Endometrial microvascular endothelial cells (primary cell): ENCODE data around the gene MECP2. TPM values are rescaled to one million over a fixed set of nuclear protein-coding genes. Genes with fewer than 3 reads are reported as not detected.

Source experiments
- in situ Hi-C: cut with HindIII; loops from 2 replicates; pipeline ENCODE4 v1.10.0; 2017; ENCODE audit warnings: low sequenced_read_pairs, low pct_unique_long_range_greater_than_20kb; ENCODE audit errors: inconsistent ontology term
- total RNA-seq: library from RNA; depleted of rRNA; stranded (reverse); fragments of >200 nt; gene quantifications from one replicate; pipeline ENCODE4 v1.2.3, GENCODE V29; 2015; ENCODE audit errors: inconsistent ontology term

Gene MECP2
- total RNA-seq, 1 donor from 2014 or later: 20.5 TPM

DNA sequence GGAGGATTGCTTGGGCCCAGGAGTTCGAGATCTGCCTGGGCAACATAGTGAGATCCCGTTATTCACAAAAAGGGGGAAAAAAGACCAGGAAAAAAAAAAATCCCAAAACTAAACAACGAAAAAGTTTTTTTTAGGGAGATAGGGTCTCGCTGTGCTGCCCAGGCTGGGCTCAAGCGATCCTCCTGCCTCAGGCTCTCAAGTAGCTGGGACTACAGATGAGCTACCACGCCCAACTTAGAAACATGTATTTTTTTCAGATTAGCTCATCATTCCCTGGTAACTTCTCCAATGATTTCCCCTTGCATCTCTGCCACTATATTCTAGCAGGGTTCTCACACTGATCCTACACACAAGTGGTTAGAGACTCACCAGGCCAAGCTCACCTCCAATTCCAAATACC lies 53.4 kb downstream of the MECP2 start:
- in situ Hi-C loops: no loop called here

DNA sequence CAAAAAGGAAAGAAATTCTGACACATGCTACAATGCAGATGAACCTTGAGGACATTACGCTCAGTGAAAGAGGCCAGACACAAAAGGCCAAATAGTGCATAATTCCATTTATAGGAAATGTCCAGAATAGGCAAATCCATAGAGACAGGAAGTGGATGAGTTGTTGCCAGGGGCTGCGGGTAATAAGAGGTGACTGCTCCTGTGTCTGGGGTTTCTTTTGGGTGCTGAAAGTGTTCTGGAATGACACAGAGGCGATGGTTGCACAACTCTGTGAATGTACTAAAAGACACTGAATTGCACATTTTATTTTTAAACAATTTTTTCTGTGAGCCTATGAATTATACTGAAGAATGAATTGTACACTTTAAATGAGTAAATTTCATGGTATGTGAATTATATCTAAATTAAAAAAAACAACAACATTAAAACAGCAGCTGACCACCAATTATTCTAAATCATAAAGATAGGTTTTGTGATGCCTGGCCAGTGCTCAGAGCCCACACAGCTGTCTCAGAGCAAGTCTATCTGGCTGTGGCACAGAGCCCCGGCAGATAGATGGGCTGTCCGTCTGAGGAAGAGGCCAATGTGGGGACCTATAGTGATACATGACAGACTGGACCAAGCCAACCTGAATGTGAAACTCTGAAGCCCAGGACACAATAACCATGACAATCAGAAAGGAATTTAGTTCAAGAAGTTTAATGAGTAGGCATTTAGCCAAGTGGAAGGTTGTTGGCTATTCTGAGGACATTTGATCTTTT lies 54.3 kb downstream of the MECP2 start:
- in situ Hi-C loops: no loop called here

DNA sequence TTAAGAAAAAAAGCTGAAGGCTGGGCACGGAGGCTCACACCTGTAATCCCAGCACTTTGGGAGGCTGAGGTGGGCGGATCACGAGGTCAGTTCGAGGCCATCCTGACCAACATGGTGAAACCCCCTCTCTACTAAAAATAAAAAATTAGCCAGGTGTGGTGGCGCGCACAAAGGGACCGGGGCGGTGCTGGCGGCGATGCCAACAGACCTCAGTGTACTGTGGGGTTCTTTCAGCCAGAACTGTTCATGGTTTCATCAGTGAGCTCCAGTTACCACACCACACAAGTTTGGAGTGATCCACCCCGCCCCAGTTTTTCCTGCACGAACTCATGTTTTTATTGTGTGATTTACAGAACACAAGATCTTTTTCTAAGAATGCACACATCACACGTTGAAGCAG lies 56.7 kb downstream of the MECP2 start:
- in situ Hi-C loops: no loop called here

DNA sequence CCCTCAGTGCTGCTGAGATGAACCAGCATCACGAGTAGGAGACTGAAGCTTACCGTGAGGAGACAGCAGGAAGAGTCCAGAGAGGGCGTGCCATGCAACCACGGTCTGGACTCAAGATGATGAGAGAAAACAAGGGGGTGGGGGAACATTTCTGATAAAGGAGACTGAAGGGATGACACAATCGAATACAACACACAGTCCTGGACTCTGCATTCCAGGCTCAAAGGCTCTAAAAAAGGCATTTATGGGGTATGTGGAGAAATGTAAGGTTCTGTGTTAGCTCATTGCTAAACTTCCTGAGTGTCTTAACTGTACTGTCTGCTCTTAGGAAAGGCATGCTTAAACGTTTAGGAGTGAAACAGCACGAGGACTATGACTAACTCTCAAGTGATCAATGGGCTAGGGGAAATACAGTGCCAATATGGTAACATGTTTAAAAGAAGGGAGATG lies 57.2 kb downstream of the MECP2 start:
- in situ Hi-C loops: no loop called here

DNA sequence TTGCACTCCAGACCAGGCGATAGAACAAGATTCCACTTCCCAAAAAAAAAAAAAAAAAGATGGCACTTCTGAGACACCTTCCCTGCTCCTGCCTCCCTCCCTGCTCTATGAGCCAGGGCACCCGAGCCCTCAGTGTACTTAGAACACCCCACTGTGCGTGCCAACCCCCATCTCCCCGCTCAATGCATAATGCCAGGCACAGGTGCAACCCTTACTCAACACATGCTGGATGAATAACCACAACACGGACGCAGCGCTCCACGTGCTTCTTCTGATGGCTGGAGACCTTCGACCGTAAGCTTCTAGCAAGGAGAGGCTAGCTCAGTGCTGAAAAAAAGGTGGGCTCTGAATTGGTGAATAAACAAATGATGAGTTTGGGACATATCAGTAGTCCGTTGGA lies 57.9 kb downstream of the MECP2 start:
- in situ Hi-C loops: no loop called here

DNA sequence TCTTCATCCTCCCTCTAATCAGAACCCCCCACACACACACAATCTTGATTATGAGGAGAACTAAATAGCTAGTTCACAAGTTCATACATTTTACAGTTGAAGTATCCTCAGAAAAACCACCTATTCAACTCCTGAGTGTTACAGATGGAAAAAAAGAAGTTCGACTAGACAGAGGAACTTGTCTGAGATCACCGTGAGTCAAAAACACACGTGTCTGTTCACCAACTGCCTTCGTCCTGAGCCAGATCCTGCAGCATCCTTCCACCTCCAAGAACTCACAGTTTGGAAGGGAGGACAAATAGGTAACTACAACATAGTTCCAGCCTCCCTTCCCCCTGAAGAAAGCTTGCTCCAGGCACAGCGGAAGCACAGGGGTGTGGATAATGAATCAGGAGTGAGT lies 58.9 kb downstream of the MECP2 start:
- in situ Hi-C loops: no loop called here

DNA sequence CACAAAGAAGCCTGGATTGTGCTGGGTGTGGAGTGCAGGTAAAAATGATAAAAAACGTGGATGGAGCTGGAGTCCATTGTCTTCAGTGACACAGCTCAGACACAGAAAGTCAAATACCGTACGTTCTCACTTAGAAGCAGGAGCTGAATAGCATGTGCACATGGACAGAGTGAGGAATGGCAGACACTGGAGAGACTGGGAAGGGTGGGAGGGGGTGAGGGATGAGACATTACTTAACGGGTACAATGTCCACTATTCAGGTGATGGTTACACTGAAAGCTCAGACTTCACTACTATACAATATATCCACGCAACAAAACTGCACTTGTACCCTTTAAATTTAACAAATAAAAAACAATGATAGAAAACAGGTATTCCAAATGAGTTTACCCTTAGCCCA lies 59.8 kb downstream of the MECP2 start:
- in situ Hi-C loops: no loop called here

DNA sequence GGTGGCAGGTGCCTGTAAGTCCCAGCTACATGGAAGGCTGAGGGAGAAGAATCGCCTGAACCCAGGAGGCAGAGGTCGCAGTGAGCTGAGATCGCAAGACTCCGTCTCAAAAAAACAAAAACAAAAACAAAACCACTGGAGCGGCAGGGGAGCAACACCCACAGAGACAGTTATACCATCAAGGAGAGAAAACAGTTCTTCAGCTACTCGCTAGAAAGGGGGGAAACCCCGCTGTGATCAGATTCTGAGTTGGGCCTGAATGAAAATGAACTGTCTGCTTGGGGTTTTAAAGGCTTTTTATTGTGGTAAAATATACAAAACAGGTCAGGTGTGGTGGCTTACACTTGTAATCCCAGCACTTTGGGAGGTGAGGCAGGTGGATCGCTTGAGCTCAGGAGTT lies 61.0 kb downstream of the MECP2 start:
- in situ Hi-C loops: no loop called here

DNA sequence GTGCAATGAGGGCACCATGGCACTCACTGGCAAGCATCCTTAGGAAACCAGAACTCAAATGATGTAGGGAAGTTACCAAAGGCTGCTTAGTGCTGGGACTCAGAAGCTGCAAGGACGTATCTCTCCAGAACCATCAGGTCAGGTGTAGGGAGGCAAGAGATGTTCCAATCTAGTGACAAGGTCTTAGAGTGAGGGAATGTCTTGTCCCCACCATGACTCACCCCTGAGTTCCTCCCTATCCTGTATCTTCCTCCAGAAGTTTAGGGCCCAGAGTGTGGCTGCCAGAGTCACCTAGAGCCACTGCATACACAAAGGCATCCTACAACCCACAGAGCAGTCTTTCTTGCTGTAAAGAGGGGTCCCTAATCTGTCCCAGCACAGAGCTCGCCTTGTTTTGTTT lies 63.7 kb downstream of the MECP2 start:
- in situ Hi-C loops: no loop called here

DNA sequence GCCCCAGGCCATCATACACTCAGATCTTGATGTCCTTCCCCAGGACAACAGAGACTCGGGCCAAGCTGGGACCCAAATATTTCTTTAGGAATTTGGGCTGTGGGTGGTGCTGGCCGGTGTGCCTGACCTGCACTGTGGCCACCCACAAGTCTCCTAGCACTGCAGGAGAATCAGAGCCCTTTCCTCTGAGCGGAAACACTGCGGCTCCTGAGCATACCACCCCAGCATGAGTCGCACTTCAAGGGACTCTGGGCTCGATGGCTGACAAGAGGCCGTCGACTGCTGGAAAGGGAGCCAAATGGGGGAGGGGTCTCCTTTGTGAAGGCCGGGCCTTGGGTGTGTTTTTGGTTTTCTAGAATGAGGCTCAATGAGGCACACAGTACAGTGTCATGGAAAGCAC lies 64.9 kb downstream of the MECP2 start:
- in situ Hi-C loops: no loop called here

DNA sequence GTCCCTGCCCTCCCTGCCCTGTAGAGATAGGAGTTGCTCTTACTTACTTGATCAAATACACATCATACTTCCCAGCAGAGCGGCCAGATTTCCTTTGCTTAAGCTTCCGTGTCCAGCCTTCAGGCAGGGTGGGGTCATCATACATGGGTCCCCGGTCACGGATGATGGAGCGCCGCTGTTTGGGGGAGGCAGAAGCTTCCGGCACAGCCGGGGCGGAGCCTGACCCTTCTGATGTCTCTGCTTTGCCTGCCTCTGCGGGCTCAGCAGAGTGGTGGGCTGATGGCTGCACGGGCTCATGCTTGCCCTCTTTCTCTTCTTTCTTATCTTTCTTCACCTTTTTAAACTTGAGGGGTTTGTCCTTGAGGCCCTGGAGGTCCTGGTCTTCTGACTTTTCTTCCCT lies 65.4 kb downstream of the MECP2 start:
- in situ Hi-C loops: no loop called here

DNA sequence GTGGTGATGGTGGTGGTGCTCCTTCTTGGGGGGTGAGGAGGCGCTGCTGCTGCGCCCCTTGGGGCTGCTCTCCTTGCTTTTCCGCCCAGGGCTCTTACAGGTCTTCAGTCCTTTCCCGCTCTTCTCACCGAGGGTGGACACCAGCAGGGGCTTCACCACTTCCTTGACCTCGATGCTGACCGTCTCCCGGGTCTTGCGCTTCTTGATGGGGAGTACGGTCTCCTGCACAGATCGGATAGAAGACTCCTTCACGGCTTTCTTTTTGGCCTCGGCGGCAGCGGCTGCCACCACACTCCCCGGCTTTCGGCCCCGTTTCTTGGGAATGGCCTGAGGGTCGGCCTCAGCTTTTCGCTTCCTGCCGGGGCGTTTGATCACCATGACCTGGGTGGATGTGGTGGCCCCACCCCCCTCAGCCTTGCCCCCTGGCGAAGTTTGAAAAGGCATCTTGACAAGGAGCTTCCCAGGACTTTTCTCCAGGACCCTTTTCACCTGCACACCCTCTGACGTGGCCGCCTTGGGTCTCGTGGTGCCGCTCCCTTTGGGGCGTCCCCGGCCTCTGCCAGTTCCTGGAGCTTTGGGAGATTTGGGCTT lies 66.7 kb downstream of the MECP2 start:
- in situ Hi-C loops: no loop called here

DNA sequence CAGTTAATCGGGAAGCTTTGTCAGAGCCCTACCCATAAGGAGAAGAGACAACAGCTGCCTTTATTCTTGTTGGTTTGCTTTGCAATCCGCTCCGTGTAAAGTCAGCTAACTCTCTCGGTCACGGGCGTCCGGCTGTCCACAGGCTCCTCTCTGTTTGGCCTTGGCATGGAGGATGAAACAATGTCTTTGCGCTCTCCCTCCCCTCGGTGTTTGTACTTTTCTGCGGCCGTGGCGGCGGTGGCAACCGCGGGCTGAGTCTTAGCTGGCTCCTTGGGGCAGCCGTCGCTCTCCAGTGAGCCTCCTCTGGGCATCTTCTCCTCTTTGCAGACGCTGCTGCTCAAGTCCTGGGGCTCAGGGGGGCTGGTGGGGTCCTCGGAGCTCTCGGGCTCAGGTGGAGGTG lies 67.3 kb downstream of the MECP2 start:
- in situ Hi-C loops: no loop called here

DNA sequence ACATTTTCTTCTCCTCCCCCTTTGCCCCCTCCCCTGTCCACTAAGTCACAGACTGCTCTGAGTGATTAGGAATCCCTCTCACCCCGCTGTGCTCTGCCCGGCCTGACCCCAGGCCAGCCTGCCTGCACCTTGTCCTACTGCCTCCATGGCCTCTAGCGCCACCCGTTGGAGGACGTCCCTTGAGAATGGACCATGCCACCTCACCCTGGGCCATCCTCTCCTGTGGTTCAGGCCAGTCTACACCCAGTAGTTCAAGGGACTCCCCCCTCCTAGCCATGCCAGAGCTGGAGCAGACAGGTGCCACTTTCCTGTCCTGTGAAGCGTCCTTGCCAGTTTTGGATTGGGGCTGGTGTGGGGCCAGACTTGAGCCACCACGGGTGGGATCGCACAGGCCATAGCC lies 68.1 kb downstream of the MECP2 start:
- in situ Hi-C loops: no loop called here

DNA sequence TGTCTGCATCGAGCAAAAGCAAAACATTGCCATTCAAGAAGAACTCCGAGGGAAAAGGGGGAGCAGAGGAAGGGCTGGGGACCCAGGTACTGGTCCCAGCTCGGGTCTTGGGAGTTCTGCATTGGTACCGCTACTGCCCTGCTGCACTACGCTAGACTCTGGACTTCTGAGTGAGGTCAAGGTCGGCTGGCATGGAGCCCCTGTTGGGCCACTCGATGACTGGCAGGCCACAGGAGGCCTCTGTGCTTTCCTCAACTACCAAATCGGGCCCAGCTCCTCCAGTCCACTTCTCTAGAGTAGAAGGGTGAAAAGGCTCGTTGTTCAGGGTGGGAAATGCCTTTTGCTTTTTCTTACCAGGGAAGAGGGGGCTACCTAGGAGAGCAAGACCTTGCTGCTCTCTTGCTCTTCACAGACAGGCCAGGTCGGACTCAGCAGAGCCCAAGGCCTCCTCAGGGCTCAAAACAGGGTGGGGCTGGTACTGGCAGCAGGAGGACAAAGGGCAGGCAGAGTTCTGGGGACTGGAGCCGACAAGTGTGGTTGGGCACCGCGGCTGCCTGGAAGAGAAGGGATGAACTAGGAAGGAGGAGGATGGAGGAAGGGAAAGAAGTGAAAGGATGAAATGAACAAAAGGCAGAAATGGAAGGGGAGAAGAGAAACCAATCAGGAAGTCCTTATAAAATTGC lies 68.9 kb downstream of the MECP2 start:
- in situ Hi-C loops: no loop called here

DNA sequence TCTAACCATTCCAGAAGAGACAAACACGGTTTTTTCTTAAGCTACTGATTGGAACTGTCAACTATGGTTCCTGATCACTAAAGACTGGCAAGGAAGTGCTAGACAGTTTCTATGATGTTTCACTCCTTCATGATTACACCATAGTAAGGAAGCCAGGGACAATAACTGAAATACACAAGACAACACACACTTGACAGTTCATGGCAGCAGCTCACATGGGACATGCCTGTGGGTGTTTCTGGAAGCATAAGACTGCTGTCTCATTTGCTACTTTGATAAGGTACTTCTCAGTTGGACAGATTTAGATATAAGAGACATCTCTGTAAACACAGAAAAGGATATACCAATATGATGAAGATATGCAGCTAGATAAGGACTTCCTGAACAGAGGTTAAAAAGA lies 69.5 kb downstream of the MECP2 start:
- in situ Hi-C loops: no loop called here

DNA sequence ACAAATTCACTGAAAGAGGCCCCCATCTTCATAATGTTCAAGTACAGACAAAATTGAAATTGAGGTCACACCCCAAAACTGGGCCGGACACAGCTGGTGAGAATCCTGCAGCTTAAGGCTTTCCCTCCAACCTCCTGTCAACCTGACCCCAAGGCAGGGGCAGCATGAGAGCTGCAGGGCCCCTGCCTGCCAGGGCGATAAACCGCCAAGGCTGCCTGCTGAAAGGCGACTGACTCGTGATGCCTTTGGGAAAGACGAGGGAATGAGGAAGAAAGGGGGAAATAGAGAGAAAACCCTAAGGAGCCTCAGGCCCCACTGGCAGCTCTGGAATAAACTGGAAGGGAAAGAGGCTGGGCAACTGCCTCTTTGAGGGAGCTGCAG lies 70.5 kb downstream of the MECP2 start:
- in situ Hi-C loops: no loop called here

DNA sequence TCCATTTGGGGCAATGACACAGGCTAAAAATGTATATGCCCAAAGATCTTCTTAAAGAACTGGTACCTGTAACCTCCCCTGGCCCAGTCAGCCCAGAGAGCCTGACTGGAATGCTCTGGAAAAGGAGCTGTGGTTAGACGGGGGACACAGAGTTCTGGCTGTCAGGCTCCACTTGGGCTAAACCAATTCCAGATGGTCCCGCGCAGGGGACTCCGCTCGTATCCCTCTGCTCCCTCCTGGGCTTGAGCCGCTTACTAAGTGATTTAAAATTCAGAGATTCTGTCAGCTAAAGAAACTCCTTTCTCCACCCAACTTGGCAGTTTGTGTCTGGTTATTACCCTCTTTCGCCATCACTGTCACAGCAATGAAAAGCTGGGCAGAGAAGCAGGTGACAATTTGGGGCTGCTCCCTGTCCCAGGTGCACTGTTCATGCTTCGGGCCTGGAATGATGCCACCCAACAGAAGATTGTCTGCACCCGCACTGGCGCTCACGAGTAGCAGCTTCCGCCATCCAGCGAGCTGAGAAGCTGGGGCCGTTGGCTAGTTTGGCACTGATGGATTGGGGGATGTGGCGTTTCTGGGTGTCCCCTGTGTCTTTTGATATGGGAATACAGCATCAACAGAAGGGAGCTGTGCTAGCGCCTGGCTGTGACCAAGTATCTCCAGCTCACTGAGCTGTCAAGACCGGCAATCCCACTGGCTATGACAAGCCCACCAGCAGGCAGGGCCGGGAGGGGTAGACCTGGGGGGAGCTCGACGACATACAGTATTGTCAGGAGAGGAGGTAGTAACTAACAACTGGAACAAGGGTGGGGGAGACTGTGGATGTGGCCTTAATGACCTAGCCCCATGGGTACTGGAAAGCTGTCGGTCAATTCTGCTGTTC lies 71.1 kb downstream of the MECP2 start:
- in situ Hi-C loops: no loop called here

DNA sequence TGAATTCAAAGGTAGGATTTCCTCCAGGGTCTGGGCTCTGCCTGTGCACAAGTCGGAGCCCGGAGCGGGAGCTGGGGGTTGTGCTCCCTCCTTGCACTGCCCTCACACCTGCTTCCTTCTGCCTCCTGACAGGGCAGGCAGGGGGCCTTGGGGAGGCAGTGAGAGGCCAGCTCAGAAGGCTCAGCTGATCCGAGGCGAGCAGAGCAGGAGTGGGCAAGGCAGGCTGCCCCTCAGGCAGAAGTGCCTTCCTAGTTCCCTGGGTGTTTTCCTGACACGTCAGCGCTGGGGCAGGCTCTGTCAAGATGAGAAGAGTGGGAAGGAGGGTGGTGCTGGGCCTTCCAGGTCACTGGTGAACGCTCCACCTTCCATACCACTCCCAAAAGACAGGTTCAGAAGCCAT lies 72.3 kb downstream of the MECP2 start:
- in situ Hi-C loops: no loop called here
